GM19468 (cell line): ENCODE measurements around the gene NRL.
"Not testable (repeated sequence)": the region's sequence is repeated elsewhere in the genome, so short reads cannot be mapped to it uniquely, and the experiment has no call there.

Experiments used
- ATAC-seq: cut with Tn5 transposase; IDR thresholded peaks from one replicate; pipeline ENCODE4 v1.9.1; 2021; ENCODE audit warnings: mild to moderate bottlenecking, moderate library complexity, moderate number of reproducible peaks; ENCODE audit not compliant: unreplicated experiment; ENCODE audit errors: extremely low read depth

NRL gene

DNA sequence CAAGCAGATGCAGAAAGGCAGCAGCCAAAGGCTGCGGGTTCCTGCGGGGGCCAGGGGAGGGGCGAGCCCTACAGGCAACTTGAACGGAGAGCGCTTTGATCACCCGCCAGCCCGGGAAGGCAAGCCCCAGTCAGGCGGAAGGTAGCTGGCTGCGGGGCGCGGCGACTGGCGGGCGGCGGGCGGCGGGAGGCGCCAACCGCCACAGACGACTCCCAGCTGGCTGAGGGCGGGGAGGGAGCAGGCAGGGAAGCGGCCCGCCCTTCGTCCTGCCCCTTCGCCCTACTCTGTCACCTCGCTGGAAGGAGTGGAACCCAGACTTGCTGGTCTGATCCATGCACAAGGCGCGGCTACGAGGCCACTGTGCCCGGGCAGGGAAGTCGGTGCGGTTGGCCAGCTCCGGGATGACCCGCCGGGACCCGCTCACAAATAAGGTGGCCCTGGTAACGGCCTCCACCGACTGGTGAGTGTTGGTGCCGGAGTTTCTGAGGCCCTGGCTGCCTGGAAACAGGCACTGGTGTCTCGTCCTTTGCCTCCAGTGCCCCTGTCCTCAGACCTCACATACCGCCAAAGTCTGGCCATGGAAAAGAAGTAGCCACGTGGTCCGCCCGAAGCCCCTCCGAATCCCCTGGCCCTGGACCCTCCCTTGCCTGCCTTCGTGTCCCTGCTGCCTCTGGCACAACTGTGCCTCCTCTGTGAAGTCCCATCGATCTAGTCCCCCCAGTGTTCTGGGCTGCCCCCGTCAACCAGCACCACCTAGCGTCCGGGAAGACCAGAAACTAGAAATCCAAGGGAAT lies 78.4 kb downstream of the NRL start:
- ATAC-seq: no peak

DNA sequence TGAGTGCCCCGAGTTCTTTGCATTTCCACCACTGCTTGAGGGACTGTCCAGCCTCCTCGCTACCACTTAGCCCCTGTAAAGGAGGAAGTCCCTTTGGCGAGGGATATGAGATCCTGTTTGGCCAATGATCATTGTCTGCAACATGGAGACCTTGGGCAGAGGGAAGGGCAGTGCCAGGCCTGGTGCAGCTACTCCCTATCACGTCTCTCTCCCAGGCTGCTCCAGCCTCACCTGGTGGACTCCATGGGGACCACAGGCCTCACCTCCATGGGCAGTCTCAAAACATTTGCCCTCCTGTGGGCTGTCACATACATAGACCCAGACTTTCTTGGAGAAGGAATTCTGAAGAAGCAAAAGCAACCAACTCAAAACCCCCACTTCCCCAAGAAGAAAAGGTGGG lies 79.0 kb downstream of the NRL start:
- ATAC-seq: not testable (repeated sequence)

DNA sequence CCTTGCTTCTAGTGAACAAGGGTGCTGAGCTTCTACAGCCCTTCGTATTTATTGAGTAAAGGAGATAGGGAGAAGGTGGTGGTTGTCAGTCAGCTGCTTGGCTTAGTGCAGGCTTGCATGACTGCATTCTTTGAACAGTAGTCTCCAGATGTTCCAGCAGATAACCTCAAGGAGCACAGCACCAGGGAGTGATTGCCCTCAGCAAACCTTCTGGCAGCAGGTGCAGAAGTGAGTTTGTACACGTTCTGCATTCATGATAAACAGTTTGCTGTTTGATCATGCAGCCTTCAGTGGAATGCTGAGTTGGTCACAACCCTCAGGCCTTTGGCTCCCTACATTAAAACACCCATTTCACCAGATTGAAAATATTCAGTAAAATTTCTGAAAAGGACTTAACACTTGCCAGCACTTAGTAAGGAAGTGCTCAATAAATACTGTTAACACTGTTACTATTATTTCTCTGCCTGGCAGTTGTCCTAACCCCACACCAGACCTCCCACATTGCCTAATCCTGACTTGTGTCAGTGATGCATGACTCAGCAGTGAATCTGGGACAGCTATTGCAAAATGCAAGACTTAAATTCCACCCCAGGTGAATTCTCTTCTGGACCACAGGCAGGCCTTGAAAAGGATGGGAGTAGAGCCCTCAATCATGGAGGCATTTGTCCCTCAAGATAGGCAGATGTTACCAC lies 81.9 kb downstream of the NRL start:
- ATAC-seq: no peak

DNA sequence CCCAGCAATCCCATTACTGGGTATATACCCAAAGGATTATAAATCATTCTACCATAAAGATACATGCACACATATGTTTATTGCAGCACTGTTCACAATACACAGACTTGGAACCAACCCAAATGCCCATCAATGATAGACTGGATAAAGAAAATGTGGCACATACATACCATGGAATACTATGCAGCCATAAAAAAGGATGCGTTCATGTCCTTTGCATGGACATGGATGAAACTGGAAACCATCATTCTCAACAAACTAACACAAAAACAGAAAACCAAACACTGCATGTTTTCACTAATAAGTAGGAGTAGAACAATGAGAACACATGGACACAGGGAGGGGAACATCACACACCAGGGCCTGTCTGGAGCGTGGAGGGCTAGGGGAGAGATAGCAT lies 83.4 kb downstream of the NRL start:
- ATAC-seq: not testable (repeated sequence)

DNA sequence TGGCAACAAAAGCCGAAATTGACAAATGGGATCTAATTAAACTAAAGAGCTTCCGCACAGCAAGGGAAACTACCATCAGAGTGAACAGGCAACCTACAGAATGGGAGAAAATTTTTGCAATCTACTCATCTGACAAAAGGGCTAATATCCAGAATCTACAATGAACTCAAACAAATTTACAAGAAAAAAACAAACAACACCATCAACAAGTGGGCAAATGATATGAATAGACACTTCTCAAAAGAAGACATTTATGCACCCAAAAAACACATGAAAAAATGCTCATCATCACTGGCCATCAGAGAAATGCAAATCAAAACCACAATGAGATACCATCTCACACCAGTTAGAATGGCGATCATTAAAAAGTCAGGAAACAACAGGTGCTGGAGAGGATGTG lies 85.1 kb downstream of the NRL start:
- not testable (repeated sequence) for ATAC-seq
